Skin epidermis (tissue), 12 donors: ENCODE results near the gene PSD2.

Source experiments
- H3K27ac ChIP-seq, 21 experiments: fragments of 200-600 bp; sonication (generic) in 11 of 21; one replicate each; pipeline ENCODE4 v1.5.0; 2020; ENCODE audit warnings: mild to moderate bottlenecking in 3 of 21, inconsistent platforms in 2 of 21, moderate library complexity in 2 of 21
- H3K4me3 ChIP-seq, 7 experiments: fragments of 200-600 bp; sonication (generic) in 2 of 7; one replicate each; pipeline ENCODE4 v1.5.0; 2020; ENCODE audit warnings: inconsistent platforms in 2 of 7, mild to moderate bottlenecking in 2 of 7, moderate library complexity in 1 of 7

PSD2 gene

GRCh38 chr5:139886213-139886612 is 90.6 kb downstream of the PSD2 start:
- Histone ChIP-seq H3K27ac (no peak overlapping the region), H3K4me3 (no peak overlapping the region)

GRCh38 chr5:139888370-139888769 is 92.8 kb downstream of the PSD2 start:
- no peak overlapping the region for H3K27ac ChIP-seq
- no peak overlapping the region for H3K4me3 ChIP-seq

GRCh38 chr5:139889410-139889809 is 93.8 kb downstream of the PSD2 start:
- Histone ChIP-seq H3K27ac (no peak overlapping the region), H3K4me3 (no peak overlapping the region)

- no peak overlapping the region for H3K4me3 ChIP-seq
- no peak overlapping the region for H3K27ac ChIP-seq
These were observed 98.3 kb downstream of the PSD2 start for GRCh38 chr5:139893873-139894272.
